GM18907 (cell line): Measurements from ENCODE around the gene TAF6.

Experiments used
- ATAC-seq: cut with Tn5 transposase; IDR thresholded peaks from one replicate; pipeline ENCODE4 v1.9.1; 2021; ENCODE audit warnings: mild to moderate bottlenecking, moderate library complexity; ENCODE audit not compliant: unreplicated experiment

Gene TAF6

GRCh38 chr7:100124301-100125230, 5.4 kb upstream of the TAF6 start:
- ATAC-seq: no peak

DNA sequence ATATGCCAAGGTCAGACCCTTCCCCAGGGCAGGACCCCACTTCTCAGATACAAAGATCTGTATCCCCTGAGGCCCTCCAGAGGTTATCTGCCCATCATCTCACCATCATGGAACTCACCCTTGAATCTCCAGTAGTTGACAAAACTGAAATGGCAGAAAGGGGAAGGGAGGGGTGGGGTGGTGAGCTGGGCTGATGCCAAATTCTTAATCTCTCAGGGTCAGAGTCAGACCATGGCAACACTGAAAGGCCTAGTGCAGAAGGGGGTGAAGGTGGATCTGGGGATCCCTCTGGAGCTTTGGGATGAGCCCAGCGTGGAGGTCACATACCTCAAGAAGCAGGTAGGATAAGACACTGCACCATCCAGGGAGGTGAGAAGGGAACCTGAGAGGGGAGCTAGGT, 3.4 kb upstream of the TAF6 start:
- ATAC-seq: no peak

GRCh38 chr7:100122067-100122466, 2.9 kb upstream of the TAF6 start:
- no peak for ATAC-seq

DNA sequence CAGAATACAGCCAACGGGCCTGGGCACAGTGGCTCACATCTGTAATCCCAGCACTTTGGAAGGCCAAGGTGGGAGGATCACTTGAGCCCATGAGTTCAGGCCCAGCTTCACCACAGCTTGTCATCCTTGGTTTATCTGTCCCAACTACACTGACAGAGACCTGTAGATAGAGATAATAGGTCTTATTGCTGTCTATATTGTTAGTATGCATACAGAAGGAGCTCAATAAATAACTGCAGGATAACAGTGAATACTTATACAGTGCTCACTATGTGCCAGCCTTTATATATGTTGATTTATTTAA, 1.5 kb upstream of the TAF6 start:
- no peak for ATAC-seq

DNA sequence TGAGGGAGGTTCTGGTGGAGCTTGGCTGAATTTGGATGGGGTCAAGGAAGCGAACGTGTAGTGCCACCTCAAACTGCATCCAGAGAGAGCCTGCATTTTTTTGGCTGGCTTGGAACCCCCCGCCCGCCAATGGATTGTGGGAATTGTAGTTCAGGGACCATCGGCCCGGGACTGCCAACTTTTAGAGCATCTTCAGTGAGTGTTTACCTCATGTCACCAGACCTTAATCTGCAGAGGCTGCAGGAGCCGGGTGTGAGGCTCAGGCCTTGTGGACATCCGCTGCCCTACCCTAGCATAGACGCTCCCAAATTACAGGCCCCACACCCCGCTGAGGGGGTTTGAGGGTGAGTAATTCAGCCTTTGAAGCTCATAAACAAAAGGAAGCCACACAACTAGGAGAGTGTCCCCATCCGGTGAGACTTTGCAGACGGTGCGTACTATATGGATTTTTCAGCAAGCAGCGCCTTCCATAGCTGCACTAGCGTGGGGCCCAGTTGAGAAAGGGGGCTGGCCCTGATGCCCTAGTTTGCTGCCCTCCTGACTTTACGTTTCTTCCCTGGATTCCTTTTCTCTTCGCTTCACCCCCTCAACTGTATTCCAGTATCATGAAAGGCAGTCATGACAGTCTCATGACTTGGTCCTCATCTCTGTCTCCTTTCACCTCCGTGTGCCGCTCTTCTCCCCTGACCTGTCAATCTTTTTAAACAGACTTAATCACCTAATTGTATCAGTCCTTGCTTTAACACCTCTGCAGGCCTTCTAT, 993 bp upstream of the TAF6 start:
- ATAC-seq: peak; percentile 33

GRCh38 chr7:100118388-100119071, 628 bp downstream of the TAF6 start:
- no peak for ATAC-seq

- ATAC-seq: no peak
These were observed 4.1 kb downstream of the TAF6 start for GRCh38 chr7:100115026-100115425.

GRCh38 chr7:100111914-100112313, 7.2 kb downstream of the TAF6 start:
- no peak for ATAC-seq

GRCh38 chr7:100111156-100111555, 8.0 kb downstream of the TAF6 start:
- no peak for ATAC-seq

DNA sequence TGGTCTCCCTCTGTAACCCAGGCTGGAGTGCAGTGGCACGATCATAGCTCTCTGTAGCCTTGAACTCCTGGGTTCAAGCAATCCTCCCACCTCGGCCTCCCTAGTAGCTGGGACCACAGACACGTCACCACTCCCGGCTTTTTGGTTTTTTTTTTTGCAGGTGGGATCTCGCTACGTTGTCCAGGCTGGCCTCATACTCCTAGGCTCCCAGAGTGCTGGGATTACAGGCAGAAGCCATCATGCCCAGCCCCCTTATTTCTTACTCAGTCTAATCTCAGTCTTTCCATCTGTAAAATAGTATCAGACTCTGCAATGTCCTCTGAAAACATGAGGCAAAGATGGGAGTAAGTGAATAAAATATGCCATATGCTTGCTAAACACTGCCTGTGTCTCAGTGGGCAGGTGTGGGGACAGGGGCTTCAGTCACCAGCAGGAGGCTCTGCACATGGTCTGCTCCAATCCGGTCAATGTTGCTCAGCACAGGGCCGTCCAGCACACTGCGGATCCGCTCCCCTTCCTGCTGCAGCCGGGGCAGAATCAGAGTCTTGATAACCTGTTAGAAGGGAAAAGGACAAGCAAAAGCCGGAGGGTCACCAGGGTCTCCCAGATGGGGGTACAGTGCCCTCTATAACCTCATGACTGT, 9.5 kb downstream of the TAF6 start:
- ATAC-seq: no peak

- ATAC-seq: no peak
These were observed 11.3 kb downstream of the TAF6 start for GRCh38 chr7:100107890-100108289.

GRCh38 chr7:100107125-100107737, 11.9 kb downstream of the TAF6 start:
- no peak for ATAC-seq

GRCh38 chr7:100106633-100107032, 12.5 kb downstream of the TAF6 start:
- ATAC-seq: no peak

DNA sequence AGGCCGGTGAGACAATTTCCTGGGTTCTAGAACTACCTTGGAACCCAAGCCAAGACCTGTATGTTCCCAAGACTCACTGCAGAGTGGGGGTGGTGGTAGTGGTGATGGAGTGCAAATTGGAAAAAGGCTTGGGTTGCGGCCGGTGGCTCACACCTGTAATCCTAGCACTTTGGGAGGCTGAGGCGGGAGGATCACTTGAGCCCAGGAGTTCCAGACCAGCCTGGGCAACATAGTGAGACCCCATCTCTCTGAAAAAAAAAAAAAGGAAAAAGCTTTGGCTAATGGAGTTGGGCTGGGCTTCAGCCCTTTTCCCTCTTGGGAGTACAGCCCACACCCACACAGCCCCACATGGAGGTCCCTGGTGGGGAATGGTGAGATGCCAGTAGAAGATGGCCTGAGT, 13.6 kb downstream of the TAF6 start:
- no peak for ATAC-seq

DNA sequence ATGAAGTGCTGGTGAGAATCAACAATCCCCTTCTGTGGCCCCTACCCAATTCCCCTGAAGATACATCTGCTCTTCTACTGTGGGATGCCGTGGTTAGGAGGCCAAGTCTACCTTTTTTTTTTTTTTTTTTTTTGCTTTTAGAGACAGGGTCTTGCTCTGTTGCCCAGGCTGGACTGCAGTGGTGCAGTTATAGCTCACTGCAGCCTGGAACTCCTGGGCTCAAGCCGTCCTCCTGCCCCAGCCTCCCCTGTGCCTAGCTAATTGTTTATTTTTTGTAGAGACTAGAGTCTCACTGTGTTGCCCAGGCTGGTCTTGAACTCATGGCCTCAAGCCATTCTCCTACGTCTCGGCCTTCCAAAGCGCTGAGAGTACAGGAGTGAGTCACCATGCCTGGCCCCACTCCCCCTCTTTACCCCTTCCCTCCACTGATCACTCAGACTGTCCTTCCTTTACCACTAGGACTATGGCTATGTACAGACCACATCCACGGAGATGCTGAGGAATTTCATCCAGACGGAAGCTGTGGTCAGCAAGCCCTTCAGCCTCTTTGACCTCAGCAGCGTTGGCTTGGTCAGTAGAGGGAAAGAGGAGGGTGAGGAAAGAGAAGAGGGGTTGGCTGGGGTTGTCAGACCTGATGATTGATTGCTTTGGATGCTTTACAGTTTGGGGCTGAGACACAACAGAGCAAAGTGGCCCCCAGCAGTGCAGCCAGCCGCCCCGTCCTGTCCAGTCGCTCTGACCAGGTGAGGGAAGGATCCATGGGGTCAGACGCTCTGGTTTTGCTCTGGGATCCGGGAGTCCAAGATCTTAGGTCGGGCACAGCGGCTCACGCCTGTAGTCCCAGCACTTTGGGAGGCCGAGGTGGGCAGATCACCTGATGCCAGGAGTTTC, 16.0 kb downstream of the TAF6 start:
- no peak for ATAC-seq

GRCh38 chr7:100101016-100101862, 17.9 kb downstream of the TAF6 start, which contains the start of the genes AP4M1 and MCM7:
Gene AP4M1 (plus strand): TSS chr7:100101643. CDS start chr7:100101715, 72 bp downstream.
Gene MCM7 (minus strand): TSS chr7:100101397. CDS start chr7:100101294, 103 bp downstream.
- peak; percentile 85 for ATAC-seq

GRCh38 chr7:100100420-100101015, 18.6 kb downstream of the TAF6 start:
- ATAC-seq: peak; percentile 67

- no peak for ATAC-seq
These were observed 19.7 kb downstream of the TAF6 start for GRCh38 chr7:100099452-100099851.
